ENCODE measurements around the gene VPS16.

VPS16 gene

DNA sequence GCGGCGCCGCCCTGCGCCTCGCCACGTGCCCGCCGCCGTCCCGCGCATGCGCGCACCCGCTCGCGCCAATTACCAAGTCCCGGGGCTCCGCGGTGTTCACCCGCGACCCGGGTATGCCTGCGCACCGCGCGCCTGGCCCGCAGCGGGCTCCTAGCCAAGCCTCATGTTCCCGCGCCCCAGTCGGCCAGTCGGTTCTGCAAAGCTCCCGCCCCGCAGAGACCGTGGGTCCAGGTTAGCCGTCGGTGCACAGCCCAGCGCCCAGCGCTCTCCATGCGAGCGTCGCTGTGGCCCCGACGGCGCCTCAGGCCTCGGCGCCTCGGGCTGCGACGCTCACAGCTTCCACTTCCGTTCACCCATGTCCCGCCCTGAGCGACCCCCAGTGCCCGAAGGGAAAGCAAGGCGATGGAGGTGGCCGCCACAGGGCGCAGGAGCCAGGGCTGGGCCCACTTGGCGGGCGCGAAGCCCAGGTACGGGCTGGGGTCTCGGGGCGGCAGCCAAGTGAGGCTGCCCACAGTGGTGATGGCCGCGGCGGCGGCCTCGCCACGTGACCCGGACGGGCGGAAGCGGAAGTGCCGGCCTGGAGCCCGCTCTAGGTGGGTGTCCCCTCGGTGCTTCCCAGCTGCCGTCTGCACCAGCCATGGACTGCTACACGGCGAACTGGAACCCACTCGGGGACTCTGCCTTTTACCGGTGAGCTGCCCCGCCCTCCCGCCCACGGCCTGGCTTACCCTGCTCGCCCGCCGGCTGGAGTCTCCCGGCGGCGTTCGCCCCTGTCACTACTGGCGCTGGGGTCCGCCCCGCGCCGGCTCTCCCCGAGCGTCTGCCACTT is at the start of gene VPS16, which contains the start of gene PCED1A:
TSS of gene VPS16 (plus strand) at position 608 of the 829 bp plus-strand sequence. CDS start at position 638, 30 bp downstream.
TSS of gene PCED1A (minus strand) at position 518 of the 829 bp plus-strand sequence. CDS start 743 bp downstream, outside the sequence.
- DNase-seq = peak; percentile 92

- no peak for DNase-seq
Observed at GRCh38 chr20:2793471-2793870, 47.1 kb upstream of the VPS16 start.

GRCh38 chr20:2794202-2794748 is 46.3 kb upstream of the VPS16 start:
- DNase-seq = no peak

DNA sequence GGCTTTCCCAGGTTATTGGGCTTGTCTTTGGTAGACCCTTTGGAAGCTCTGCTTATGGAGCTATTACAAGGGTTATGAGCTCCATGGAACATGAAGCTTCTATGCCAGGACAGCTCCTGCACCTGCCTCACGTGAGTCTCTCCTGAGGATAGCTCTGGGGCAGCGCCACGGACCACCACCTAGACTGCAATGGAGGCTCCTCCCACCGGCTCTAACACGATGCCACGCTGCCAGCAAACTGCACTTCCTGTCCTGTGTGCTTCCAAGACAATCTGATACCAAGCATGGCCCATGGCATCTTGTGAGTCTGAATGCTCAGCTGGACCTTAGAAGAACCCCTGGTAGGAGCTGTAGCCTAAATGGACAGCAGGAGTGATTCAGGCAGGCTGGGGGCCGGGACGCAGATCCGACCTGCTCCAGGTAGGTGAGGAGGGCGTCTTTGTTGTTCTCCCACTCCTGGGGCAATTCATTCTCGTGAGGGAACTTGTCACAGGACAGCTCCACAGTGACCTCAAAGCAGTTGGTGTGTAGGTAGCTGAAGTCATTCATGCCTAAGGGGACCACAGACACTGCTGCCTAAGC is 45.6 kb upstream of the VPS16 start:
- DNase-seq = no peak

- DNase-seq = no peak
Observed at GRCh38 chr20:2795451-2795850, 45.1 kb upstream of the VPS16 start.

- no peak for DNase-seq
Observed at GRCh38 chr20:2796011-2796660, 44.4 kb upstream of the VPS16 start.

DNA sequence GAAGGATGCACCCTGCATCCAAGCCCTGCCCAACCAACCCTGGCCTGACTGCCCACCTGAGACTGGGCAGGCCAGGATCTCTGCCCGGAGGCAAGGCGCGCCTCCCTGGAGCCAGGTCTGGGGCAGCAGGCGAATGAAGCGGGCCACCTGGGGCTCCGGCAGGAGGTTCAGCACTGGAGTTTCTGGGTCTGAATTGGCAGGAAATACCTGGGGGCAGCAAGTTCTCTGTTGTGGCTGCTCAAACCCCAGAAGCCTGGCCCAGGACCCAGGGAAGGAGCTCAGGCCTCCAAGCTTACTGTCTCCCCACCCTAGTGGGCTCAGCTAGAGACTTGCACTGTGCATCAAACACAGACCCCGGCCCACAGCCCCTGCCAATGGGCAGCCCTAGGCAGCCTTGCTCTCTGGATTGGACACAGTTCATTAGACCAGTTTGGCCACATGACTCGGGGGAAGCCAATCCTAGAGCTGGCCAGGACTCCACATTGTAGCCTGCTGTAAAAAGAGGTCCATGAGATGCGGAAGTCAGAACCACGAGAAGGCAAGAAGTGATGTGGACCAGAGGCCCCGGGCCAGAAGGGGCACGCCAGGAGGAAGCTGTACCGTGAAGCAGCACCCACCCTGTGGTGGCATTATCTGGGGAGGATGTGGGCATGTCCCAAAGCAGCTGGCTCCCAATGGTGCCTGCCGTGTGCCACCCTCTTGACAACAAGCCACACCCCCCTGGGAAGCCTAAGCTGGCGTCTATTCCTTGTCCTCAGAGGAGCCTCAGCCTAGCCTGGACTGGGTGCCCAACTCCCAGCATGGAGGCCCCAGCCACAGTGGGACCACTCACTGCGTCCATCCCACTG is 43.2 kb upstream of the VPS16 start:
- no peak for DNase-seq

DNA sequence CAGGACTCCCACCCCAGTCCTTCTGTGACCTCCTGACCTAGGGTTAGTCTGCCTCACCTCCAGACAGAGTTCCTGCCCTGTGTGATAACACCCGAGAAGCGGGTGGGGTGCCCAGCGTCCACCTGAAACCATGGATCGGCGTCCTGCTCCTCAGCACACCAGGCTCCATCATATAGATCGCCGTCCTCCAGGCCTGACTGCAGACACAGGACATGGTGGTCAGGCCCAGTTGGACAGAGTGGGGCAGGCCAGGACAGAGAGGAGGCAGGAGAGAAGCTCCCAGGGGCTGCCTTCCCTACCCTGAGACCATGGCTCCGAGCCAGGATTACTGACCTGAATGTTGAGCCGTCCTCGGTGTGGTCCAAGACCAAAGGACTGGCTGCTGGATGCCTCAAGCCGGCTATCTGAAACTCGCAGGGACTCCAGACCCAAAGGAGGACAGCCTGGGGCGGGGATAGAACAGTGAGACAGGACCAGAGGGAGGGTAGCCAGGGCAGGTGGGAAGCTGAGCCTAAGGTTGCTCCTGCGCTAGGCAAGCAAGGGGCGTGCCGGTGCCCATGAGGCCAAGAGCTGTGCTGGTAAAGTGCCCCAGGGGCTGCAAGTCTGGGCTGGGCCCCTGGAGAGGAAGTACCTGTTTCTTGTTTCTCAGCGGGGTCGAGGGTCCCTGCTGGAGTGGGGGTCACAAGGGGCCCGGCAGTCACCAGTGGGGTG is 42.3 kb upstream of the VPS16 start:
- no peak for DNase-seq

DNA sequence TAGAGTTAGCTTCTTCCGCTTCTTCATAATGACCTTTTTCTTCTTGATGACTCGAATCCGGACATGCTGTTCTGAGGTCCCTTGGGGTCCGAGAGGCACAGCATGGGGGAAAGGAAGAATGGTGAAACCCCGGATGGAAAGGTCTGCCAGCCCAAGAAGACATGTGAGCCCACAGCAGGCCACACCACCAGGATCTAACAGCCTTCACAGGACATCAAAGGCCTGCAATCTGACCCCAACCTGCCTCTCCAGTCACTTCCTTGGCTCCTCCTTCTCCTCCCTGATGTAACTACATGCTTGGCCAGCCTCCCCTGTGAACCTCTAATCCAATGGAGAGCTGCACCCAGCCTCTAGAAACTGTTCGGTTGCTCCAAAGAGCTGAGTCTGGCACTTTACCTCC is 41.7 kb upstream of the VPS16 start:
- no peak for DNase-seq

GRCh38 chr20:2799271-2799670 is 41.3 kb upstream of the VPS16 start:
- DNase-seq = no peak

DNA sequence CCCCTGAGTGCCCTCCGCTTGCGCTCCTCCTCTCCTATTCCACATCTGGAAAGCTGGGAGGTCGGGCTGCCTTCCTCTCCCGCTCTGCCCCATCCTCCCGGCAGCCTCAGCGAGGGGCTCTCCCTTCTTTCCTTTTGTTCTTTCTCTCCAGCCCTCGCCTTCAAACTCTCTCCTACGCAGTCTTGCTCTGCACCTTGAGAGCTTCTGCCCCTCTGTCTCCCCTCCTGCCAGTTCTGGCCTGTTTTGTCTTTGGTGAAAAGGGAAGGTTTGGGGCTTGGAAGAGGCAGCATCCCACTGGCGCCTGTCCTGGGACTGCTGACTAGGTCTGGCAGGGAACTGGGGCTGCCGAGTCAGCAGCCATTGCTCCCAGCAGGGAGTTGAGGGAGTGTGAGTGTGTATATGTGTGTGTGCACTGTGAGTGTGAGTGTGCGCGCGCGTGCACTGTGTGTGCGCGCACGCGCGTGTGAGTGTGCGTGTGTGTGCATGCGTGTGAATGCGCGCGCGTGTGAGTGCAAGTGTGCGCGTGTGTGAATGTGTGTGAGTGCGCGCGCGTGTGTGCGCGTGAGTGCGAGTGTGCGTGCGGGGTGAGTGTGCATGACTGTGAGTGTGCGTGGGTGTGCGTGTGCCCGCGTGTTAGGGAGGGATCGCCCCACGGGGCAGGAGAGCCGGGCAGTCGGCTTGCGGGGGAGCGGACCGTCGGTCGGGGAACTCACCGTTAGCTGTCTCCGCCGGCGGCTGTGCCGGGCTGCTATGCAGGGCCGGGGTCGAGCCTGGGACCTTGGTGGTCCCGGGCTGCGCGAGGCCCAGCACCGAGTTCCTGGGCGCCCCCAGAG is 40.6 kb upstream of the VPS16 start:
- DNase-seq = no peak

GRCh38 chr20:2800521-2801285 is 39.8 kb upstream of the VPS16 start, which contains the start of gene CPXM1:
CPXM1 (minus strand) TSS chr20:2800627; CDS start chr20:2800572, 55 bp downstream.
- peak; percentile 56 for DNase-seq

- DNase-seq = peak; percentile 47
Observed at GRCh38 chr20:2801286-2801728, 39.2 kb upstream of the VPS16 start.

DNA sequence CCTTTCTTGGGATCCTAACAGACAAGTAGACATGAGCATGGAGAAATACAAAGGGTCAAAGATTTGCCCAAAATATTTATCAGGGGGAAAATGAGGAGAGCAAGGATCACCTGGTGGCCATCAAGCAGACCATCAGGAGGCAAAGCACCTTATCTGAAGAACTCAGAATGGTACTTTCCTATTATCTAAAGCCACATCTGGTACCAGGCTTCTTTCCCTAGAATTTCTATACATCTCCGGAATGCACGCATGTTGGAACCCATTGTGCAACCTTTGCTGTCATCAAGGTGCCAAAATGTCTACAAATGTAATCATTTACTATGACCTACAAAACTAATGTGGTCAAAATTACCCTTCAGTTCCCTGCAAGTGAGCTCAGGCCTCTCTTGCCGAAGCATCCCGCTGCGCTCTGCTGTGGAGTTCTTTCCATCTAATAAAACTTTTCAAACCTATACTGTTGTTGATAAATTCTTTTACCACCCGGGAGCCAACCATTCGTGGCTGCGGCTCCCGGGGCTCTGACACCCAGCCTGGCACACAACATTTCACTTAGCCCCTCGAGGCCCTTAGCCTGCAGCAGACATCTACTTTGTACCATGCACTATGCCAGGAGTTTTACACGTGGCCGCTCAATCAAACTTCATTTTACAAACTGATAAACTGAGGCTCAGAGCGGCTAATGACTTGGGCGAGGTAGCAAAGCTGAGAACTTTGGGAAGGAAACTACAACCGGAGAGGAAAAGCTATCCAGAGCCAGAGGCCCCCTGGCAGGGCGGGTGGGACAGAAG is 36.3 kb upstream of the VPS16 start:
- DNase-seq = no peak

DNA sequence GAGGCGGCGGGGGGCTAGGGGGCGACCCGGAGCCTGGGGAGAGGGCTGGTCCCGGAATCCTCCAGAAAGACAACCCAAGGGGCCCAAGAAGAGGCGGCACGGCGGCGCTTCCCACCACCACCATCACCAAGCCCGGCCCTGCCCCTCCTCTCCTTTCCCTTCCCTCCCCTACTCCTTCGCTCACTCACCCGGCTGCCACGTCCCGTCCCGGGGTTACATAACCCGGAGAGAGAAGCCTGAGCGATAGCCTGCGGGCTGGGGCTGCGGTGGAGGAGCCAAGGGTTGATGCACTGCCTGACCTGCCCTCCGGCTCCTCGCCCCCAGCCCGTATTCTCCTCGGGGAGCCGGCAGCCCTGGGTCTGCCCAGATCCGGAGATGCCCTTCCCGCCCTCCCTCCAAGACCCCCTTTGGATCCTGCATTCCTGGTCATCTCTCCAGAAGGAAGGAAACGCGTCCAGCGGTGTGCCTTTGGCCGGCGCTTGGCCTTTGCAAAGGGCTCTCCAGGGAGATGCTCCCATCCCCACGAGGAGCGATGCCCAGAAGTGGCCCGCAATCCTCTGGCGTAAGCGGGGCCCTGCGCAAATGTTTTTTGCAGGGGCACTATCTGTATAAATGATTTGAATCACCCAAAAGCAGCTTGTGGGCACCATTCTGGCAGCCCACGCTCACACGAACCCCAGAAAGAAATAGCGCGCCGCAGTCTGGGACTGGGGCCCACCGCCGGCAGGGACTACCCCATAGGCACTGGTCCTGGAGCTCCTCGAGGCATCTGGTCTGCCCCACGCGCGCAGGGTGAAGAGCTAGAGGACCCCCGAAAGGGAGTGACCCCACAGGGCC is 35.5 kb upstream of the VPS16 start:
- DNase-seq = no peak

- no peak for DNase-seq
Observed at GRCh38 chr20:2805689-2806350, 34.7 kb upstream of the VPS16 start.

GRCh38 chr20:2806351-2806701 is 34.2 kb upstream of the VPS16 start:
- no peak for DNase-seq

DNA sequence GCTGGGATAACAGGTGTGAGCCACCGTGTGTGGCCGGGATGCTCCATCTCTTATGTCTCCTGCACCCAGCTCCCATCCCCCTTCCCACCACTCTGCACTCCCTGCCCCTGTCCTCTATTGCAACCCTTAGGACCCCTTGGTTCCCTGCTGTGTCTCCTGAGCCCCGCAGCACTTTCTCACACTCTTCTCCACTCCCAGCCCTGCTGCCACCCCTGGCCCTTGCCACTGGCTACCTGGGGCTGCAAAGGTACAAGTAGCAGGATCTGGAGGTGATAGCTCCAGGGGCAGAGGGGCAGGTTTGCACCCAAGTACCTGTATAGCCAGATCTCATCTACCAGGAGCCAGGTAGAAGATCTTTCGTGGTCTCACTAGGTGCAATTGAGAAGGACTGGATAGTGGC is 33.5 kb upstream of the VPS16 start:
- no peak for DNase-seq
